ENCODE measurements around the gene ASAP3. TPM values are rescaled to one million over a fixed set of nuclear protein-coding genes. Genes with fewer than 3 reads are reported as not detected.

ASAP3 gene
- total and polyA plus RNA-seq, 2 donors: 28.0 to 44.3 TPM

- DNase-seq (ENCODE audit: extremely low spot score): peak; percentile 93
- 7% methylated on average over 19 of the region's 19 CpGs for WGBS
- H3K4me1 ChIP-seq (ENCODE audit: insufficient read depth): no peaks in the 10 kb centered on the region
- H3K36me3 ChIP-seq (ENCODE audit: insufficient read depth): no peaks in the 10 kb centered on the region
- no peak overlapping the region for H3K4me3 ChIP-seq (ENCODE audit: low read depth, low read length)
- H3K27ac ChIP-seq (ENCODE audit: low read depth): peak overlapping the region; percentile 42
Measured at GRCh38 chr1:23403735-23404486, 80.1 kb downstream of the ASAP3 start.

- no peak overlapping the region for H3K4me3 ChIP-seq (ENCODE audit: low read depth, low read length)
- DNase-seq (ENCODE audit: extremely low spot score): no peak
- no peaks in the 10 kb centered on the region for H3K4me1 ChIP-seq (ENCODE audit: insufficient read depth)
- no peaks in the 10 kb centered on the region for H3K36me3 ChIP-seq (ENCODE audit: insufficient read depth)
- peak overlapping the region; percentile 42 for H3K27ac ChIP-seq (ENCODE audit: low read depth)
- WGBS: 66% methylated on average over 4 of the region's 4 CpGs
Measured at GRCh38 chr1:23403355-23403734, 80.6 kb downstream of the ASAP3 start.

GRCh38 chr1:23403038-23403336, 81.0 kb downstream of the ASAP3 start:
- DNase-seq (ENCODE audit: extremely low spot score): no peak
- H3K4me3 ChIP-seq (ENCODE audit: low read depth, low read length): no peak overlapping the region
- H3K36me3 ChIP-seq (ENCODE audit: insufficient read depth): no peaks in the 10 kb centered on the region
- H3K4me1 ChIP-seq (ENCODE audit: insufficient read depth): no peaks in the 10 kb centered on the region
- 24% methylated on average over 6 of the region's 6 CpGs for WGBS
- no peak overlapping the region for H3K27ac ChIP-seq (ENCODE audit: low read depth)

GRCh38 chr1:23402286-23403037, 81.5 kb downstream of the ASAP3 start:
- Histone ChIP-seq H3K4me1 (ENCODE audit: insufficient read depth) (no peaks in the 10 kb centered on the region), H3K36me3 (ENCODE audit: insufficient read depth) (no peaks in the 10 kb centered on the region), H3K4me3 (ENCODE audit: low read depth, low read length) (no peak overlapping the region), H3K27ac (ENCODE audit: low read depth) (peak overlapping the region; percentile 40)
- no peak for DNase-seq (ENCODE audit: extremely low spot score)
- WGBS: 66% methylated on average over 11 of the region's 11 CpGs

- no peak overlapping the region for H3K27ac ChIP-seq (ENCODE audit: low read depth)
Measured at GRCh38 chr1:23401313-23401712, 82.7 kb downstream of the ASAP3 start.

GRCh38 chr1:23400324-23401114, 83.5 kb downstream of the ASAP3 start:
- WGBS: 86% methylated on average over 5 of the region's 5 CpGs
- Histone ChIP-seq H3K4me1 (ENCODE audit: insufficient read depth) (no peaks in the 10 kb centered on the region), H3K4me3 (ENCODE audit: low read depth, low read length) (no peak overlapping the region), H3K27ac (ENCODE audit: low read depth) (no peak overlapping the region), H3K36me3 (ENCODE audit: insufficient read depth) (no peaks in the 10 kb centered on the region)
- DNase-seq (ENCODE audit: extremely low spot score): no peak

More at GRCh38 chr1:23401313-23401712, 82.7 kb downstream of the ASAP3 start:
- no peak for DNase-seq (ENCODE audit: extremely low spot score)
- no peaks in the 10 kb centered on the region for H3K4me1 ChIP-seq (ENCODE audit: insufficient read depth)
- H3K4me3 ChIP-seq (ENCODE audit: low read depth, low read length): no peak overlapping the region
- WGBS: 78% methylated on average over 6 of the region's 6 CpGs
- no peaks in the 10 kb centered on the region for H3K36me3 ChIP-seq (ENCODE audit: insufficient read depth)

- no peak overlapping the region for H3K4me3 ChIP-seq (ENCODE audit: low read depth, low read length)
- DNase-seq (ENCODE audit: extremely low spot score): no peak
- H3K4me1 ChIP-seq (ENCODE audit: insufficient read depth): no peaks in the 10 kb centered on the region
- H3K36me3 ChIP-seq (ENCODE audit: insufficient read depth): no peaks in the 10 kb centered on the region
- no peak overlapping the region for H3K27ac ChIP-seq (ENCODE audit: low read depth)
- WGBS: 97% methylated on average over 1 of the region's 1 CpG
Measured at GRCh38 chr1:23399229-23399628, 84.8 kb downstream of the ASAP3 start.

GRCh38 chr1:23397908-23398307, 86.1 kb downstream of the ASAP3 start:
- Histone ChIP-seq H3K4me1 (ENCODE audit: insufficient read depth) (no peaks in the 10 kb centered on the region), H3K36me3 (ENCODE audit: insufficient read depth) (no peaks in the 10 kb centered on the region), H3K4me3 (ENCODE audit: low read depth, low read length) (no peak overlapping the region), H3K27ac (ENCODE audit: low read depth) (no peak overlapping the region)
- 95% methylated on average over 7 of the region's 7 CpGs for WGBS
- DNase-seq (ENCODE audit: extremely low spot score): no peak

- Histone ChIP-seq H3K36me3 (ENCODE audit: insufficient read depth) (no peaks in the 10 kb centered on the region), H3K27ac (ENCODE audit: low read depth) (no peak overlapping the region), H3K4me1 (ENCODE audit: insufficient read depth) (no peaks in the 10 kb centered on the region), H3K4me3 (ENCODE audit: low read depth, low read length) (no peak overlapping the region)
- 96% methylated on average over 2 of the region's 2 CpGs for WGBS
- no peak for DNase-seq (ENCODE audit: extremely low spot score)
Measured at GRCh38 chr1:23396380-23396779, 87.6 kb downstream of the ASAP3 start.

GRCh38 chr1:23395849-23396248, 88.1 kb downstream of the ASAP3 start:
- no peak for DNase-seq (ENCODE audit: extremely low spot score)
- Histone ChIP-seq H3K36me3 (ENCODE audit: insufficient read depth) (no peaks in the 10 kb centered on the region), H3K27ac (ENCODE audit: low read depth) (no peak overlapping the region), H3K4me3 (ENCODE audit: low read depth, low read length) (no peak overlapping the region), H3K4me1 (ENCODE audit: insufficient read depth) (no peaks in the 10 kb centered on the region)
- WGBS: 88% methylated on average over 4 of the region's 4 CpGs

GRCh38 chr1:23395154-23395724, 88.7 kb downstream of the ASAP3 start:
- H3K27ac ChIP-seq (ENCODE audit: low read depth): no peak overlapping the region
- no peaks in the 10 kb centered on the region for H3K4me1 ChIP-seq (ENCODE audit: insufficient read depth)
- WGBS: 41% methylated on average over 8 of the region's 8 CpGs
- H3K36me3 ChIP-seq (ENCODE audit: insufficient read depth): no peaks in the 10 kb centered on the region
- H3K4me3 ChIP-seq (ENCODE audit: low read depth, low read length): no peak overlapping the region
- DNase-seq (ENCODE audit: extremely low spot score): no peak

GRCh38 chr1:23394684-23395083, 89.3 kb downstream of the ASAP3 start:
- DNase-seq (ENCODE audit: extremely low spot score): no peak
- Histone ChIP-seq H3K27ac (ENCODE audit: low read depth) (no peak overlapping the region), H3K36me3 (ENCODE audit: insufficient read depth) (no peaks in the 10 kb centered on the region), H3K4me1 (ENCODE audit: insufficient read depth) (no peaks in the 10 kb centered on the region), H3K4me3 (ENCODE audit: low read depth, low read length) (no peak overlapping the region)
- 19% methylated on average over 7 of the region's 7 CpGs for WGBS

GRCh38 chr1:23394181-23394580, 89.8 kb downstream of the ASAP3 start:
- Histone ChIP-seq H3K27ac (ENCODE audit: low read depth) (peak overlapping the region; percentile 63), H3K4me1 (ENCODE audit: insufficient read depth) (no peaks in the 10 kb centered on the region), H3K36me3 (ENCODE audit: insufficient read depth) (no peaks in the 10 kb centered on the region), H3K4me3 (ENCODE audit: low read depth, low read length) (no peak overlapping the region)
- 25% methylated on average over 4 of the region's 4 CpGs for WGBS
- DNase-seq (ENCODE audit: extremely low spot score): no peak
